Measurements from ENCODE around the gene PLEKHG4B. TPM values are rescaled to one million over a fixed set of nuclear protein-coding genes. Genes with fewer than 3 reads are reported as not detected.

PLEKHG4B gene
- total and polyA plus RNA-seq, 2 of the 4 experiments (the other 2 are of a cell fraction) = 1.1 TPM

GRCh38 chr5:171801-172331 is 79.9 kb downstream of the PLEKHG4B start:
- Histone ChIP-seq H3K9me3 (ENCODE audit: control insufficient read depth, insufficient read depth, low read length) (no peaks in the 10 kb centered on the region), H3K4me3 (ENCODE audit: insufficient read depth, low read depth, low read length) (no peak overlapping the region), H2AK5ac (ENCODE audit: low read depth, low read length) (no peak overlapping the region), H3K27me3 (ENCODE audit: control insufficient read depth, insufficient read depth, low read length) (peaks cover 3% of the 10 kb centered on the region; the same call in 1 of the 2 replicates), H4K8ac (ENCODE audit: low read depth in 2 of 2, low read length in 2 of 2) (no peak overlapping the region), H3K4me2 (ENCODE audit: low read depth, low read length) (no peak overlapping the region), H4K91ac (ENCODE audit: insufficient read depth, low read depth, low read length) (no peak overlapping the region), H3K9me1 (ENCODE audit: insufficient read depth, low read length) (peaks cover 24% of the 10 kb centered on the region; the same call in 1 of the 2 replicates), H4K20me1 (ENCODE audit: insufficient read depth, low read length) (no peaks in the 10 kb centered on the region), H4K5ac (ENCODE audit: low read depth, low read length) (no peak overlapping the region), H3K79me1 (ENCODE audit: low read depth in 1 of 2, low read length in 2 of 2) (no peaks in the 10 kb centered on the region; a peak in 1 of 4 replicates), H3K36me3 (ENCODE audit: control insufficient read depth, insufficient read depth, low read length) (no peaks in the 10 kb centered on the region), H3K18ac (ENCODE audit: low read depth, low read length) (no peak overlapping the region), H2BK20ac (ENCODE audit: low read depth, low read length) (no peak overlapping the region), H3K14ac (replicated peaks; ENCODE audit: low read depth, low read length) (no peak overlapping the region), H3K9ac (ENCODE audit: low read depth, low read length) (no peak overlapping the region), H3K56ac (ENCODE audit: extremely low read depth, insufficient read depth, low read length) (no peak overlapping the region), H2BK120ac (ENCODE audit: low read depth, low read length) (no peak overlapping the region), H3K27ac (ENCODE audit: insufficient read depth, low read length) (no peak overlapping the region), H3K4me1 (ENCODE audit: control insufficient read depth, insufficient read depth, low read length) (peaks cover 19% of the 10 kb centered on the region), H3K23ac (ENCODE audit: low read depth, low read length) (no peak overlapping the region), H2BK15ac (ENCODE audit: low read depth, low read length) (no peak overlapping the region), H2AK9ac (replicated peaks; ENCODE audit: low read depth, low read length, poor library complexity) (no peak overlapping the region), H2BK5ac (ENCODE audit: low read depth, low read length, poor library complexity, severe bottlenecking) (no peak overlapping the region), H3K4ac (ENCODE audit: low read depth, low read length) (no peak overlapping the region), H2AFZ (replicated peaks; ENCODE audit: low read length, poor library complexity) (no peak overlapping the region)
- TF ChIP-seq RFX5 (IDR thresholded peaks at IDR 0.05; ENCODE audit: low read depth, low read length) (no peak), CEBPB (IDR thresholded peaks at IDR 0.05; ENCODE audit: low read depth, low read length) (no peak), MAFK (IDR thresholded peaks at IDR 0.05; ENCODE audit: low read depth, low read length) (no peak), RCOR1 (IDR thresholded peaks at IDR 0.05; ENCODE audit: insufficient replicate concordance, low read length) (no peak), FOS (IDR thresholded peaks at IDR 0.05; ENCODE audit: low read depth, low read length) (no peak), SMC3 (IDR thresholded peaks at IDR 0.05; ENCODE audit: low read depth, low read length) (no peak), MAZ (IDR thresholded peaks at IDR 0.05; ENCODE audit: borderline replicate concordance, low read depth, low read length) (no peak)
- no peak for DNase-seq
- 91% methylated on average over 12 of the region's 23 CpGs; no CpG with 5 or more reads in 1 of the 2 experiments for WGBS, 2 experiments (ENCODE audit: extremely low coverage in 2 of 2, insufficient read length in 1 of 2)
- in situ Hi-C loops (cut with MboI; ENCODE audit: low sequenced_read_pairs) = no loop called here
- no TSS peak for BruUV-seq (replicated peaks)
- ChIA-PET CTCF (interaction anchor here (2.2 kb wide), 1 partner anchor 16 kb away, joined by 7 read pairs; no protein-coding TSS in a partner anchor), POLR2A (ENCODE audit: unreplicated experiment) (no interaction called here)
- no peak for ATAC-seq (ENCODE audit: low read depth)
- dilution Hi-C loops (cut with HindIII; ENCODE audit: low sequenced_read_pairs, unreplicated experiment) = no loop called here
- intact Hi-C loops (cut with micrococcal nuclease) = no loop called here

Measured in IMR-90 (cell line).